Endothelial cell of umbilical vein (primary cell): ENCODE measurements around the gene PRKAB2.

Source experiments
- EZH2 ChIP-seq: IDR thresholded peaks from 2 replicates; pipeline ENCODE4 v1.6.1; 2012; ENCODE audit warnings: borderline replicate concordance, low read depth, mild to moderate bottlenecking, moderate library complexity, low read length, inconsistent platforms; ENCODE audit not compliant: severe bottlenecking
- FOS ChIP-seq: IDR thresholded peaks from 2 replicates; pipeline ENCODE4 v1.6.1; 2011; ENCODE audit warnings: mild to moderate bottlenecking, low read length, moderate library complexity, borderline replicate concordance; ENCODE audit not compliant: insufficient read depth
- JUN ChIP-seq: IDR thresholded peaks from 2 replicates; pipeline ENCODE4 v1.6.1; 2011; ENCODE audit warnings: borderline replicate concordance, low read depth; ENCODE audit not compliant: insufficient read length, insufficient read depth
- POLR2A ChIP-seq: IDR thresholded peaks from 2 replicates; pipeline ENCODE4 v1.6.1; 2012; ENCODE audit warnings: low read depth, mild to moderate bottlenecking, control low read depth, low read length
- POLR2AphosphoS5 ChIP-seq: IDR thresholded peaks from 2 replicates; pipeline ENCODE4 v1.6.1; 2012; ENCODE audit warnings: low read depth, mild to moderate bottlenecking, control low read depth, low read length, moderate library complexity; ENCODE audit not compliant: insufficient read depth
- TF ChIP-seq, protein P1 (sequence below), 2 donors: IDR thresholded peaks; 1 replicate in 1 of 2; 2 replicates in 1 of 2; pipeline ENCODE4 v1.5.1; 2011; ENCODE audit warnings: low read length in 2 of 2, mild to moderate bottlenecking in 2 of 2, moderate library complexity in 2 of 2, control low read depth in 1 of 2, inconsistent platforms in 1 of 2, low read depth in 1 of 2; ENCODE audit not compliant: insufficient read depth in 1 of 2; ENCODE audit errors: extremely low read depth in 1 of 2
- TF ChIP-seq, protein P2 (sequence below): IDR thresholded peaks from 2 replicates; pipeline ENCODE4 v1.6.1; 2011; ENCODE audit not compliant: insufficient read depth, insufficient read length

DNA sequence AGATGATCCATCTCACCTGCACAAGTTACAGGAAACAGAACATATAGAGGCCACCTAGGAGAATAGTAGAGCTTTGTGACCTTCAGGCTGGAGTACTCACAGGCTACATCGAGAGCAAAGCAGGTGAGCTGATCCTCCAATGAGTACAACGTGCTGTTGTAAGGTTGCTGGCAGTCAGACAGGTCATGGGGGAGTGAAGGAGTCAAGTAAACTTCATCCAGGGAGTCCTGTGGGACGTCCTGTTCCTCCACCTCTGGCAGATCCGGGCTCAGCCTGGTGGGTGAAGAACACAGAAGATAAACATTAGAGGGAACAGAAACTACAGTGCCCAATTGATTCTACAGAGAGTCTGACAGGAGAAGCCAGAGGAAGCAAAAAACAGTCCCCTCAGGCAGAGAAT is 62.5 kb downstream of the PRKAB2 start:
- TF ChIP-seq POLR2A = no peak
- TF ChIP-seq, protein P1, sequence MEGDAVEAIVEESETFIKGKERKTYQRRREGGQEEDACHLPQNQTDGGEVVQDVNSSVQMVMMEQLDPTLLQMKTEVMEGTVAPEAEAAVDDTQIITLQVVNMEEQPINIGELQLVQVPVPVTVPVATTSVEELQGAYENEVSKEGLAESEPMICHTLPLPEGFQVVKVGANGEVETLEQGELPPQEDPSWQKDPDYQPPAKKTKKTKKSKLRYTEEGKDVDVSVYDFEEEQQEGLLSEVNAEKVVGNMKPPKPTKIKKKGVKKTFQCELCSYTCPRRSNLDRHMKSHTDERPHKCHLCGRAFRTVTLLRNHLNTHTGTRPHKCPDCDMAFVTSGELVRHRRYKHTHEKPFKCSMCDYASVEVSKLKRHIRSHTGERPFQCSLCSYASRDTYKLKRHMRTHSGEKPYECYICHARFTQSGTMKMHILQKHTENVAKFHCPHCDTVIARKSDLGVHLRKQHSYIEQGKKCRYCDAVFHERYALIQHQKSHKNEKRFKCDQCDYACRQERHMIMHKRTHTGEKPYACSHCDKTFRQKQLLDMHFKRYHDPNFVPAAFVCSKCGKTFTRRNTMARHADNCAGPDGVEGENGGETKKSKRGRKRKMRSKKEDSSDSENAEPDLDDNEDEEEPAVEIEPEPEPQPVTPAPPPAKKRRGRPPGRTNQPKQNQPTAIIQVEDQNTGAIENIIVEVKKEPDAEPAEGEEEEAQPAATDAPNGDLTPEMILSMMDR (IDR thresholded peaks at IDR 0.05; ENCODE audit: extremely low read depth in 1 of 2, insufficient read depth in 1 of 2, low read depth in 1 of 2, low read length in 2 of 2) = no peak
- no peak for TF ChIP-seq POLR2AphosphoS5
- TF ChIP-seq, protein P2, sequence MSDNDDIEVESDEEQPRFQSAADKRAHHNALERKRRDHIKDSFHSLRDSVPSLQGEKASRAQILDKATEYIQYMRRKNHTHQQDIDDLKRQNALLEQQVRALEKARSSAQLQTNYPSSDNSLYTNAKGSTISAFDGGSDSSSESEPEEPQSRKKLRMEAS = no peak
- no peak for TF ChIP-seq EZH2
- TF ChIP-seq JUN = no peak
- TF ChIP-seq FOS = no peak
